HG02678 (cell line): ENCODE results near the gene INTS1.
A peak's percentile ranks its signal among the peaks of the same experiment; 100 is the strongest.

Experiments
- ATAC-seq: cut with Tn5 transposase; IDR thresholded peaks from one replicate; pipeline ENCODE4 v1.9.1; 2021; ENCODE audit warnings: mild to moderate bottlenecking, moderate library complexity; ENCODE audit not compliant: unreplicated experiment

INTS1 gene

GRCh38 chr7:1466524-1467271, 37.5 kb downstream of the INTS1 start:
- ATAC-seq: no peak

GRCh38 chr7:1464694-1465093, 39.5 kb downstream of the INTS1 start:
- ATAC-seq: no peak

GRCh38 chr7:1463676-1464223, 40.4 kb downstream of the INTS1 start:
- no peak for ATAC-seq

- ATAC-seq: no peak
Measured at GRCh38 chr7:1461646-1462375, 42.4 kb downstream of the INTS1 start.

- ATAC-seq: no peak
Measured at GRCh38 chr7:1460821-1461645, 43.2 kb downstream of the INTS1 start.

GRCh38 chr7:1459920-1460820, 44.0 kb downstream of the INTS1 start:
- no peak for ATAC-seq

GRCh38 chr7:1459512-1459892, 44.7 kb downstream of the INTS1 start:
- ATAC-seq: peak; percentile 96

GRCh38 chr7:1458683-1459511, 45.3 kb downstream of the INTS1 start, which contains the start of gene MICALL2:
Gene MICALL2 (minus strand): TSS chr7:1459470. CDS start chr7:1459326, 144 bp downstream.
- ATAC-seq: peak; percentile 20

- ATAC-seq: no peak
Measured at GRCh38 chr7:1457949-1458682, 46.1 kb downstream of the INTS1 start.

- no peak for ATAC-seq
Measured at GRCh38 chr7:1457059-1457948, 46.9 kb downstream of the INTS1 start.

GRCh38 chr7:1455955-1456354, 48.2 kb downstream of the INTS1 start:
- no peak for ATAC-seq

- no peak for ATAC-seq
Measured at GRCh38 chr7:1455241-1455939, 48.8 kb downstream of the INTS1 start.

GRCh38 chr7:1454542-1454941, 49.6 kb downstream of the INTS1 start:
- no peak for ATAC-seq

GRCh38 chr7:1452205-1452604, 52.0 kb downstream of the INTS1 start:
- ATAC-seq: no peak

- no peak for ATAC-seq
Measured at GRCh38 chr7:1450987-1451386, 53.2 kb downstream of the INTS1 start.

- no peak for ATAC-seq
Measured at GRCh38 chr7:1450431-1450830, 53.8 kb downstream of the INTS1 start.

- ATAC-seq: no peak
Measured at GRCh38 chr7:1449951-1450350, 54.2 kb downstream of the INTS1 start.
